Parathyroid adenoma (tissue), 2 donors: ENCODE data around the gene ADGRL2.

Source experiments
- H2AFZ ChIP-seq: fragments of 300-600 bp; sonication (generic); one replicate; pipeline ENCODE4 v1.7.0; 2017; ENCODE audit warnings: antibody characterized with exemption, mild to moderate bottlenecking
- H3K27ac ChIP-seq: fragments of 300-600 bp; sonication (generic); one replicate; pipeline ENCODE4 v1.7.0; 2017
- H3K27me3 ChIP-seq: fragments of 300-600 bp; sonication (generic); one replicate; pipeline ENCODE4 v1.7.0; 2017; ENCODE audit warnings: low read length; ENCODE audit not compliant: control insufficient read depth, insufficient read depth
- H3K36me3 ChIP-seq: fragments of 300-600 bp; sonication (generic); one replicate; pipeline ENCODE4 v1.7.0; 2017; ENCODE audit warnings: low read length; ENCODE audit not compliant: control insufficient read depth, insufficient read depth
- H3K4me1 ChIP-seq: fragments of 300-600 bp; sonication (generic); one replicate; pipeline ENCODE4 v1.7.0; 2017; ENCODE audit warnings: control low read depth
- H3K4me2 ChIP-seq: fragments of 300-600 bp; sonication (generic); one replicate; pipeline ENCODE4 v1.7.0; 2017; ENCODE audit warnings: low read length
- H3K4me3 ChIP-seq: fragments of 300-600 bp; sonication (generic); one replicate; pipeline ENCODE4 v1.7.0; 2017; ENCODE audit warnings: low read depth, low read length
- H3K79me2 ChIP-seq: fragments of 300-600 bp; sonication (generic); one replicate; pipeline ENCODE4 v1.7.0; 2017; ENCODE audit warnings: control low read depth
- H3K9ac ChIP-seq: fragments of 300-600 bp; sonication (generic); one replicate; pipeline ENCODE4 v1.7.0; 2017; ENCODE audit warnings: mild to moderate bottlenecking
- H3K9me3 ChIP-seq: fragments of 300-600 bp; sonication (generic); one replicate; pipeline ENCODE4 v1.7.0; 2017; ENCODE audit warnings: low read length; ENCODE audit not compliant: control insufficient read depth
- TF ChIP-seq, protein P1 (sequence below): fragments of 300-600 bp; sonication (generic); IDR thresholded peaks from one replicate; pipeline ENCODE4 v1.7.0; 2017; ENCODE audit warnings: antibody characterized with exemption, mild to moderate bottlenecking
- donor health status: primary hyperparathyroidism.

Gene ADGRL2

DNA sequence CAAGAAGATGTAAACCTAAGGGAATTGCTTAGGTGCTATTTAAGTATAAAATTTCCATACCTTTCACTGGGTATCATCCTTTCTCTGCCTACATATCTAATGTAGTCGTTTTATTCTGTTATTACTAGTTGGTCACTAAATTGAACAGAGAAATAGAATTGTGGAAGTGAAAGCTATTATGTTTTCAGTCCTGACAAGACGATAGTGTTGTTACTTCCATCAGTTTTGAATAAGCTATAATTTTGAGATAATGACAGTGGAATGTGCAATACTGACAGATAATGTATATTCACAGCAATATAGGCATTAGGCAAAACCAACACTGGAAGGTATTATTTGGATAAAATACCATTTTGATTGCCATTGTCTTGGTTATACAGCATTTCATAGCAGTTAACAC is 181.8 kb downstream of the ADGRL2 start:
- H3K4me3 ChIP-seq, result no peak overlapping the region
- no peaks in the 10 kb centered on the region for H3K9me3 ChIP-seq
- H2AFZ ChIP-seq, result no peak overlapping the region
- H3K27ac ChIP-seq, result no peak overlapping the region
- TF ChIP-seq, protein P1, sequence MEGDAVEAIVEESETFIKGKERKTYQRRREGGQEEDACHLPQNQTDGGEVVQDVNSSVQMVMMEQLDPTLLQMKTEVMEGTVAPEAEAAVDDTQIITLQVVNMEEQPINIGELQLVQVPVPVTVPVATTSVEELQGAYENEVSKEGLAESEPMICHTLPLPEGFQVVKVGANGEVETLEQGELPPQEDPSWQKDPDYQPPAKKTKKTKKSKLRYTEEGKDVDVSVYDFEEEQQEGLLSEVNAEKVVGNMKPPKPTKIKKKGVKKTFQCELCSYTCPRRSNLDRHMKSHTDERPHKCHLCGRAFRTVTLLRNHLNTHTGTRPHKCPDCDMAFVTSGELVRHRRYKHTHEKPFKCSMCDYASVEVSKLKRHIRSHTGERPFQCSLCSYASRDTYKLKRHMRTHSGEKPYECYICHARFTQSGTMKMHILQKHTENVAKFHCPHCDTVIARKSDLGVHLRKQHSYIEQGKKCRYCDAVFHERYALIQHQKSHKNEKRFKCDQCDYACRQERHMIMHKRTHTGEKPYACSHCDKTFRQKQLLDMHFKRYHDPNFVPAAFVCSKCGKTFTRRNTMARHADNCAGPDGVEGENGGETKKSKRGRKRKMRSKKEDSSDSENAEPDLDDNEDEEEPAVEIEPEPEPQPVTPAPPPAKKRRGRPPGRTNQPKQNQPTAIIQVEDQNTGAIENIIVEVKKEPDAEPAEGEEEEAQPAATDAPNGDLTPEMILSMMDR, result no peak
- no peaks in the 10 kb centered on the region for H3K27me3 ChIP-seq
- H3K4me2 ChIP-seq, result no peak overlapping the region
- H3K79me2 ChIP-seq, result no peaks in the 10 kb centered on the region
- H3K9ac ChIP-seq, result no peak overlapping the region
- no peaks in the 10 kb centered on the region for H3K4me1 ChIP-seq
- H3K36me3 ChIP-seq, result no peaks in the 10 kb centered on the region

DNA sequence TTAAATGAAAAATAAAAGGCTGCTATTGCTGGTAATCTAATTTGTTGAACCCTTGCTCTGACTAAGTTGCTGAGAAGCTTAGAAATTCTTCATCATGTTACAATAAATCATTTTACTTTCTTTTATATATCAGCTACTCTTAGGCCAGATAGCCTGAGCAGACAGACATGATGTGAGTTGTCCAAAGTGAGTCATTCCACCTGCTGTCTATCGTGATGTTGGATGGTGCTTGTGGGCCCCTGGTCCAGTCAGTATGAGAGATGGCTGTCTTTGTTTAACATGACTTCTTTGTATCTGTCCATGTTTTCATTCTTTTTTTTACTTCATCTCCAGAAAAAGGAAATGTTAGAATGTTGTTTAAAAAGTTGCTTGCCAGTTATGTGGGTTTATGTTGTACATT is 188.8 kb downstream of the ADGRL2 start:
- Histone ChIP-seq H3K27ac (no peak overlapping the region), H3K79me2 (no peaks in the 10 kb centered on the region), H3K36me3 (no peaks in the 10 kb centered on the region), H3K27me3 (no peaks in the 10 kb centered on the region), H3K4me3 (no peak overlapping the region), H3K4me1 (no peaks in the 10 kb centered on the region), H3K9ac (no peak overlapping the region), H3K4me2 (no peak overlapping the region), H3K9me3 (no peaks in the 10 kb centered on the region), H2AFZ (no peak overlapping the region)
- TF ChIP-seq, protein P1, result no peak

DNA sequence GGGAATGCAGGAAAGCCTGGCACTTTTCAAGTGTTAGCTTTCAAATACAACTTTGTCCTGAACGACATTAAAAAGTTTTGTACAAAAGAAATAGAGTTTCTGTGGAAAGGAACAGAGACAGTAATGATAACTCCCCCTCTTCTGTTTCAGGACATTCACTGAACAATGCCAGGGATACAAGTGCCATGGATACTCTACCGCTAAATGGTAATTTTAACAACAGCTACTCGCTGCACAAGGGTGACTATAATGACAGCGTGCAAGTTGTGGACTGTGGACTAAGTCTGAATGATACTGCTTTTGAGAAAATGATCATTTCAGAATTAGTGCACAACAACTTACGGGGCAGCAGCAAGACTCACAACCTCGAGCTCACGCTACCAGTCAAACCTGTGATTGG is 189.5 kb downstream of the ADGRL2 start:
- Histone ChIP-seq H3K4me3 (no peak overlapping the region), H3K27ac (no peak overlapping the region), H3K79me2 (no peaks in the 10 kb centered on the region), H3K4me2 (no peak overlapping the region), H3K36me3 (no peaks in the 10 kb centered on the region), H2AFZ (no peak overlapping the region), H3K9me3 (no peaks in the 10 kb centered on the region), H3K9ac (no peak overlapping the region), H3K4me1 (no peaks in the 10 kb centered on the region), H3K27me3 (no peaks in the 10 kb centered on the region)
- TF ChIP-seq, protein P1, result no peak

DNA sequence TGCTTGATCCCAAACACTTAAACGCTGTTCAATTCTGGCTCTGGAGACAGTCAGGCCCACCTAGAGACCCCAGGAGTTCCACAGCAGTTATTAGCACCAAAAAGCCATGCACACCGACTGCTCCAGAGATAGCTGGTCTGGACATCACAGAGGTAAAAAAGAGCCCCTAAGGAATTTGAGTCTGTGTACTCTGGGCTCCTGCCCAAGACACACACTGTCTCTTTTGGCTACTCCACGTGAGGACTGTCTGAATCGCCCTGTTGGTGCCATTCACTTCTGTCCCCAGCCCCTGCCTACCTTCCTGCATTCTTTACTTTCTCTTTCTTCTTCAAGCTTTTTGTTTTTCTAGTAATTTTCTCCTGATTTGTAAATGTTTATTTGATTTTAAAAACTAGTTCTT is 197.4 kb downstream of the ADGRL2 start:
- Histone ChIP-seq H3K36me3 (no peaks in the 10 kb centered on the region), H2AFZ (no peak overlapping the region), H3K27ac (no peak overlapping the region), H3K4me2 (no peak overlapping the region), H3K4me3 (no peak overlapping the region), H3K9ac (no peak overlapping the region), H3K27me3 (no peaks in the 10 kb centered on the region), H3K9me3 (no peaks in the 10 kb centered on the region), H3K79me2 (no peaks in the 10 kb centered on the region), H3K4me1 (no peaks in the 10 kb centered on the region)
- TF ChIP-seq, protein P1, result no peak

DNA sequence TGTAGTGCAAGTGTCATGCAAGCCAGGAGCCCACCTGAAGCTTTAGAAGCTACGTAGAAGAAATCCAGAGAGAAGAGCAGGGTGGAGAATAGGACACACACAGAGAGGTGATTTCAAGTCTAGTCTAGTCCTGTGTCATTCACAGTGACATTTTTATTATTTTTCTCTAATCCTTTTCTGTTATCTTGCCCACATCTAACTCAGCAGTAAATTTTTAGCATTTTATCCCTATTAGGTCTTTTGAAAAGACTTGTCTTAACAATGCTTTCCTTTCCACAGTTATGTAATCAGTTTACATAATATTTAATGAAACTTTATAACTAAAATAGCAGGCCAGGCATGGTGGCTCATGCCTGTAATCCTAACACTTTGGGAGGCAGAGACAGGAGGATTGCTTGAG is 198.6 kb downstream of the ADGRL2 start:
- Histone ChIP-seq H3K27me3 (no peaks in the 10 kb centered on the region), H3K4me2 (no peak overlapping the region), H3K79me2 (no peaks in the 10 kb centered on the region), H3K4me1 (no peaks in the 10 kb centered on the region), H3K9ac (no peak overlapping the region), H3K27ac (no peak overlapping the region), H3K4me3 (no peak overlapping the region), H2AFZ (no peak overlapping the region), H3K9me3 (no peaks in the 10 kb centered on the region), H3K36me3 (no peaks in the 10 kb centered on the region)
- TF ChIP-seq, protein P1, result no peak
